ENCODE measurements around the gene ABCF2. TPM values are rescaled to one million over a fixed set of nuclear protein-coding genes. Genes with fewer than 3 reads are reported as not detected.

The ABCF2 gene
- total and polyA plus RNA-seq, 12 donors, result 13.0 to 35.2 (median 29.5) TPM

DNA sequence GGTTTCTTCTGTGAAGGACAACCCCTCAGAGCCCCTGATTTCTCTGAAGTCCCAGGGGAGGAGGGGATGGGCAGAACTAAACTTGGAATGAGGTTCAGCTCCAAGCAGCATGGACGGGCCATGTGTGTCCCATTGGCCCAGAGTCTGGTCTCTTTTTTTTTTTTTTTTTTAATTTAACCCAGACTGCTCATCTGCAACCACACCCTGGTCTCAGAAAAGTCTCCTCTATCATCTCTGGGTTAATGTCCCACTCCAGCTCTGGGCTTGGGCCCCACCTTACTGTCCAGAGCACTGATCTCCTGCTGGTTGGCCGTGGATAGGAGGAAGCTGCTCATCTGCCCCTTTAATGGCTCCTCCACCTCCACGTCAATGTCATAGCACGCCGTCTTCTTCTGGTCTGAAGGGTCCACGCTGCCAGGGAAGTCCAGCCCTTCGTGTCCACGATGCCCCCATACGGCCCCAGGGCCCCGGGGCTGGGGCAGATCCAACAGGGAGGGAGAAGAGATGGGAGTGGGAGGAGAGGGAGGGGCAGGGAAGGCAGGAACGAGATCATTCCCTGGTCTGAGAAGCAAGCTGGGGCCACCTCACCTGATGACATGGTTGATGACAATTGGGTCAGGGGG lies 12.9 kb upstream of the ABCF2 start:
- no peak for ATAC-seq
- intact Hi-C loops (cut with DNase I), result loop anchor here in 9 of 10 donors (5.0 to 10.0 kb wide), 5 partner anchors 55 to 118 kb away; partner anchors contain the start of gene ASB10 (in 1 of the 9)
- no peak for DNase-seq
- WGBS, 2 donors, result 39 to 48% methylated on average over 11 of the region's 11 CpGs
- Histone ChIP-seq H3K4me1 (peaks cover 4 to 47% (median 26%) of the 10 kb centered on the region in 9 donors), H3K4me3 (no peak overlapping the region), H3K9me3 (no peaks in the 10 kb centered on the region), H3K36me3 (peaks cover 0 to 81% (median 45%) of the 10 kb centered on the region in 9 donors), H3K27me3 (peaks cover 0 to 12% (median 4%) of the 10 kb centered on the region in 7 donors), H3K27ac (peak overlapping the region in 3 of 10 donors; percentile 9 to 68 (median 23))
- TF ChIP-seq, protein P1, sequence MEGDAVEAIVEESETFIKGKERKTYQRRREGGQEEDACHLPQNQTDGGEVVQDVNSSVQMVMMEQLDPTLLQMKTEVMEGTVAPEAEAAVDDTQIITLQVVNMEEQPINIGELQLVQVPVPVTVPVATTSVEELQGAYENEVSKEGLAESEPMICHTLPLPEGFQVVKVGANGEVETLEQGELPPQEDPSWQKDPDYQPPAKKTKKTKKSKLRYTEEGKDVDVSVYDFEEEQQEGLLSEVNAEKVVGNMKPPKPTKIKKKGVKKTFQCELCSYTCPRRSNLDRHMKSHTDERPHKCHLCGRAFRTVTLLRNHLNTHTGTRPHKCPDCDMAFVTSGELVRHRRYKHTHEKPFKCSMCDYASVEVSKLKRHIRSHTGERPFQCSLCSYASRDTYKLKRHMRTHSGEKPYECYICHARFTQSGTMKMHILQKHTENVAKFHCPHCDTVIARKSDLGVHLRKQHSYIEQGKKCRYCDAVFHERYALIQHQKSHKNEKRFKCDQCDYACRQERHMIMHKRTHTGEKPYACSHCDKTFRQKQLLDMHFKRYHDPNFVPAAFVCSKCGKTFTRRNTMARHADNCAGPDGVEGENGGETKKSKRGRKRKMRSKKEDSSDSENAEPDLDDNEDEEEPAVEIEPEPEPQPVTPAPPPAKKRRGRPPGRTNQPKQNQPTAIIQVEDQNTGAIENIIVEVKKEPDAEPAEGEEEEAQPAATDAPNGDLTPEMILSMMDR (IDR thresholded peaks at IDR 0.05), result no peak

- ATAC-seq (no peak), DNase-seq (no peak)
- WGBS, 2 donors, result 82 to 85% methylated on average over 25 of the region's 25 CpGs
- TF ChIP-seq, protein P1 (IDR thresholded peaks at IDR 0.05), result no peak
- H3K4me3 ChIP-seq, result no peak overlapping the region
- H3K4me1 ChIP-seq, result peaks cover 4 to 42% (median 19%) of the 10 kb centered on the region in 9 donors
- H3K36me3 ChIP-seq, result peaks cover 0 to 88% (median 46%) of the 10 kb centered on the region in 9 donors
- intact Hi-C loops (cut with DNase I), result no loop called here
- H3K9me3 ChIP-seq, result no peaks in the 10 kb centered on the region
- H3K27me3 ChIP-seq, result peaks cover 0 to 4% (median 0%) of the 10 kb centered on the region in 7 donors
- peak overlapping the region in 1 of 10 donors; percentile 23 for H3K27ac ChIP-seq
These were observed 12.2 kb upstream of the ABCF2 start for GRCh38 chr7:151238924-151239836.

DNA sequence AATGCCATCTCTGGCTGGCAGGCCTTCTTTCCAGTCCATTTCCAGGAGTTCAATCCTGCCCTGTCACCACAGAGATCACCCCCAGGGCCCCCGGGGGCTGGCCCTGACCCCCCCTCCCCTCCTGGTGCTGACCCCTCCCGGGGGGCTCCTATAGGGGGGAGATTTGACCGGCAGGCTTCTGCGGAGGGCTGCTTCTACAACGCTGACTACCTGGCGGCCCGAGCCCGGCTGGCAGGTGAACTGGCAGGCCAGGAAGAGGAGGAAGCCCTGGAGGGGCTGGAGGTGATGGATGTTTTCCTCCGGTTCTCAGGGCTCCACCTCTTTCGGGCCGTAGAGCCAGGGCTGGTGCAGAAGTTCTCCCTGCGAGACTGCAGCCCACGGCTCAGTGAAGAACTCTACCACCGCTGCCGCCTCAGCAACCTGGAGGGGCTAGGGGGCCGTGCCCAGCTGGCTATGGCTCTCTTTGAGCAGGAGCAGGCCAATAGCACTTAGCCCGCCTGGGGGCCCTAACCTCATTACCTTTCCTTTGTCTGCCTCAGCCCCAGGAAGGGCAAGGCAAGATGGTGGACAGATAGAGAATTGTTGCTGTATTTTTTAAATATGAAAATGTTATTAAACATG lies 11.3 kb upstream of the ABCF2 start:
- Histone ChIP-seq H3K9me3 (no peaks in the 10 kb centered on the region), H3K27ac (no peak overlapping the region), H3K4me3 (no peak overlapping the region), H3K36me3 (peaks cover 0 to 89% (median 46%) of the 10 kb centered on the region in 9 donors), H3K27me3 (no peaks in the 10 kb centered on the region), H3K4me1 (peaks cover 5 to 42% (median 18%) of the 10 kb centered on the region in 9 donors)
- TF ChIP-seq, protein P1 (IDR thresholded peaks at IDR 0.05), result no peak
- ATAC-seq, result no peak
- DNase-seq, result no peak
- WGBS, 2 donors, result 80 to 84% methylated on average over 17 of the region's 17 CpGs
- intact Hi-C loops (cut with DNase I), result no loop called here

All from heart right ventricle (tissue), 16 donors.